Activated T-helper 9 cell treated with anti-CD3 and anti-CD28 coated beads, Interleukin-2, amount 50 U/mL, for 16 hours (primary cell): ENCODE measurements around the gene CNIH3.

Source experiments
- DNase-seq: peaks from one replicate; pipeline ENCODE4 v3.0.0-alpha.2; 2020; ENCODE audit warnings: low read depth

CNIH3 gene

GRCh38 chr1:224777180-224777579 is 161.1 kb downstream of the CNIH3 start:
- DNase-seq: no peak

GRCh38 chr1:224779536-224779935 is 163.4 kb downstream of the CNIH3 start:
- DNase-seq: no peak

GRCh38 chr1:224780736-224781135 is 164.6 kb downstream of the CNIH3 start:
- no peak for DNase-seq

- DNase-seq: no peak
Measured at GRCh38 chr1:224781800-224782199, 165.7 kb downstream of the CNIH3 start.

GRCh38 chr1:224782281-224783000 is 166.3 kb downstream of the CNIH3 start:
- DNase-seq: no peak

GRCh38 chr1:224783006-224783651 is 167.0 kb downstream of the CNIH3 start:
- DNase-seq: no peak

GRCh38 chr1:224784265-224785039 is 168.3 kb downstream of the CNIH3 start:
- no peak for DNase-seq

GRCh38 chr1:224785040-224785328 is 168.9 kb downstream of the CNIH3 start:
- no peak for DNase-seq

GRCh38 chr1:224785622-224786021 is 169.5 kb downstream of the CNIH3 start:
- no peak for DNase-seq

GRCh38 chr1:224786533-224787250 is 170.6 kb downstream of the CNIH3 start:
- no peak for DNase-seq

- no peak for DNase-seq
Measured at GRCh38 chr1:224789311-224789710, 173.2 kb downstream of the CNIH3 start.
